ENCODE data around the gene DGKZ.
A peak's percentile ranks its signal among the peaks of the same experiment; 100 is the strongest.

DGKZ gene

GRCh38 chr11:46322759-46323158 lies 24.5 kb upstream of the DGKZ start:
- no peak overlapping the region for H3K4me3 ChIP-seq (ENCODE audit: low read length)
- DNase-seq (ENCODE audit: low read depth, low spot score) = no peak

DNA sequence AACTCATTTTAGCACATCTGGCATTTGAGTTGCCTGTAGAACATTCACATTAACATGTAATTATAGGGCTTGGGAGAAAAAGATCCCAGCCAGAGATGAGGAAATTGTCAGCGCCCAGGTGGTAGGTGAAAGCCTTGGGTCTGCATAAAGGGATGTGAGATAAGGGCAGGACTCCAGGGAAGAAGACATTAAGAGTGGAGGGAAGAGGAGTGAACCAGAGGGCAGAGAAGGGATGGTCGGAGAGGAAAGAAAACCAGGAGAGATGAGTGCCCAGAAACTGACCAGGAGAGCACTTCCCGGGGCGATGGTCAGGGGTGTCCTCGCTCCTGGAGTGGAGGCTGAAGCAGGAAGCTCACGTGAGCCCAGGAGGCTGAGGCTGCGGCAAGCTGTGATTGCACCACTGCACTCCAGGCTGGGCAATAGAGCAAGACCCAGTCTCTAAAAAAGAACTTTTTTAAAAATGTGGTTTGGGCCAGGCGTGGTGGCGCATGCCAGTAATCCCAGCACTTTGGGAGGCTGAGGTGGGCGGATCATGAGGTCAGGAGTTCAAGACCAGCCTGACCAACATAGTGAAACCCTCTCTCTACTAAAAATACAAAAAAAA lies 20.3 kb upstream of the DGKZ start:
- no peak for DNase-seq (ENCODE audit: low read depth, low spot score)
- no peak overlapping the region for H3K4me3 ChIP-seq (ENCODE audit: low read length)

- H3K4me3 ChIP-seq (ENCODE audit: low read length) = no peak overlapping the region
- DNase-seq (ENCODE audit: low read depth, low spot score) = no peak
These were observed 19.4 kb upstream of the DGKZ start for GRCh38 chr11:46327829-46328228.

GRCh38 chr11:46330154-46330553 lies 17.1 kb upstream of the DGKZ start:
- peak overlapping the region; percentile 32 for H3K4me3 ChIP-seq (ENCODE audit: low read length)
- no peak for DNase-seq (ENCODE audit: low read depth, low spot score)

DNA sequence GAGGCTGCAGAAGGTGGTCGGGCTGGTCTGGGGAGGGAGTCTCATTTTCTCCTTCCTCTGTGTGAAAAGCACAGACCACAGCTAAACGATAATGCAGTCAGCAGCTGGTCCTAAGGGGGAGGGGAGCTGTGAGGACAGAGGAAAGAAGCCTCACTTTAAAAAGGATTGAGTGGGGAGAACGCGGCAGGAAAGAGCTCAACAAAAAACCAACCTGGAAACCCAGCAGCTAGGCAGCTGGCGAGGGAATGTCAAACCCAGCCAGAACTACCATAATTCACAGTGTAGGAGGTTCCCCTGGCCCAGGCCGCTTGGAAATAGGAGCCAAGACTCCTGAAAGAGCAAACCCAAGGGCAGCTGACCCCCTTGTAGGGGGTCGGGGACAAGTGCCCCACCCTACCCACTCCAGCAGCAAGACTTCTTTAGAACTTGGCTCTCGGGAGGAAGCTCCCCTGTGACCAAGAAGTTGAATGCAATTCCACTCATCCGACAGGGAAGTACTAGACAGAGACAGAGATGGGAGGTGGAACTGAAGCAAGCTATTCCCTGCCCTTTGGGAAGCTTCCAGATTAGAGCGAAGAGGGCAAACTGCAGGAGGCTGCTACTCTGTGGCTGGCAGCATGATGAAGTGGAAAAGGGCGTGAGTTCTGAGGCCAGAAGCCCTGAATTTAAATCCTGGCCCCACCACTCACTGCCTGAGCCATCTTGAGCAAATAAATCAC lies 16.5 kb upstream of the DGKZ start:
- DNase-seq (ENCODE audit: low read depth, low spot score) = peak; percentile 78
- peak overlapping the region; percentile 32 for H3K4me3 ChIP-seq (ENCODE audit: low read length)

- H3K4me3 ChIP-seq (ENCODE audit: low read length) = peak overlapping the region; percentile 32
- DNase-seq (ENCODE audit: low read depth, low spot score) = peak; percentile 91
These were observed 15.8 kb upstream of the DGKZ start for GRCh38 chr11:46331282-46331984.

GRCh38 chr11:46332093-46332567 lies 15.1 kb upstream of the DGKZ start:
- no peak for DNase-seq (ENCODE audit: low read depth, low spot score)
- peak overlapping the region; percentile 41 for H3K4me3 ChIP-seq (ENCODE audit: low read length)

DNA sequence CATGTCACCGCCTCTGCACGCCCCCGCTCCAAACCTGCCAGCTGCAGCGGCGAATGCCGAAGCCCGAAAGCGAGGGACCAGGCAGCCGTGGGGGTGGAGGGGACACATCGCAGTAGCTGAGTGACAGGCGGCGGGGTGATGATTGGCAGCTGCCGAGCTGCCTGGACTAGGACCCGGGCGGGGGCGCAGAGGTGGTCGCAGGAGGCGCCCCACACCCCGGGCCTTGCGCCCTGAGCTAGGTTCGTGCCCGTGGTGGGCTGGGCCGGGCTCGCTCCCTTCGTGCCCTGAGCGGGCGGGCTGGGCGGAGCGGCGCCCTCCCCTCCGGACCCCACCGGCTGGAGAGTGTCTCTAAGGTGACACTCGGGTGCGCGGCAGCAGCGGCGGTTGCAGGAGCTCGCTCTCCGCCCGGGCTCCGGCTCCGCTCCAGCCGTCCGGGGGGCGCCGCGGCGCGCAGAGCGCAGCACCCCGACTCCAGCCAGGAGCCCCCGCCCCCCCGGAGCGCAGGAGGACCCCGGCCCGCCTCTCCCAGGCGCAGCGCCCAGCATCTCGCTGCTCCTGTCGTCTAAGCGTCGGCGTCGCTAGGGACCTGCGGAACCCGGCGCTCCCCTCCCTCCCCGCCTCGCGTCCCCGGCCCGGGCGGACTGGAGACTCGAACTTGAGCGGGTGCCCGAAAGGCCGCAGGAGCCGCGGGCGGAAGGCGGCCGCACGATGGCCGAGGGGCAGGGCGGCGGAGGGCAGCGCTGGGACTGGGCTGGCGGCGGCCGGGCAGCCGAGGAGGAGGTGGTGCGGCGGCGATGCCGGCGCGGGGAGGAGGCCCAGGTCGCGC lies 14.5 kb upstream of the DGKZ start:
- DNase-seq (ENCODE audit: low read depth, low spot score) = no peak
- peak overlapping the region; percentile 41 for H3K4me3 ChIP-seq (ENCODE audit: low read length)

- DNase-seq (ENCODE audit: low read depth, low spot score) = no peak
- peak overlapping the region; percentile 41 for H3K4me3 ChIP-seq (ENCODE audit: low read length)
These were observed 13.8 kb upstream of the DGKZ start for GRCh38 chr11:46333394-46333947.

GRCh38 chr11:46334211-46334610 lies 13.1 kb upstream of the DGKZ start:
- no peak for DNase-seq (ENCODE audit: low read depth, low spot score)
- no peak overlapping the region for H3K4me3 ChIP-seq (ENCODE audit: low read length)

GRCh38 chr11:46335271-46335670 lies 12.0 kb upstream of the DGKZ start:
- H3K4me3 ChIP-seq (ENCODE audit: low read length) = no peak overlapping the region
- no peak for DNase-seq (ENCODE audit: low read depth, low spot score)

- no peak for DNase-seq (ENCODE audit: low read depth, low spot score)
These were observed 11.2 kb upstream of the DGKZ start for GRCh38 chr11:46335890-46336562.

GRCh38 chr11:46336563-46337180 lies 10.6 kb upstream of the DGKZ start:
- DNase-seq (ENCODE audit: low read depth, low spot score) = peak; percentile 76
- no peak overlapping the region for H3K4me3 ChIP-seq (ENCODE audit: low read length)

More at GRCh38 chr11:46335890-46336562, 11.2 kb upstream of the DGKZ start:
- no peak overlapping the region for H3K4me3 ChIP-seq (ENCODE audit: low read length)

DNA sequence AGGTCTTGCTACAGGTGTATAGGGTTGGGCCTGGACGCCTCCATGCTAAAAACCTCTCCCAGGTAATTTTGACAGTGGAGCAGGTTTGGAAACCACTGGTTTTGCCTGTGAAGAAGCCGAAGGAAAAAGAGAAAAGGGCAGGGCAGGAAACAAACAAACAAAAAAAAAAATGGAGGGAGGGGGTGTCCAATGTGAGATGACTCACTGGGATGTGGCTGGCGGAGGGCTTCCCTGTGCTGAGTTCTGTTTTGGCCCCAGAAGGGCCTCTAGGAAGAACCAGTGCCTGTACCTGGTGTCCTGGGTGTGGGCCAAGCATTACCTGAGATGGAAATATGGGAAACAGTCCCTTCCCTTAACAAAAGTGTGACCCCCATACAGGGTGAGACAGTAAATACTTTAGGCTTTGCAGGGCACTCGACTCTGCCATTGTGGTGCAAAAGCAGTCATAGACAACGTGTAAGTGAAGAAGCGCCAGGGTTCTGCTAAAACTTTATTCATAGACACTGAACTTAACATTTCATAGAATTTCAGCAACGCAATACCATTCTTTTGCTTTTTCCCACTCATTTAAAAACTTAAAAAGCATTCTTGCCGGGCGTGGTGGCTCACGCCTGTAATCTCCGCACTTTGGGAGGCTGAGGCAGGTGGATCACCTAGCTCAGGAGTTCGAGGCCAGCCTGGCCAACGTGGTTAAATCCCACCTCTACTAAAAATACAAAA lies 9.5 kb upstream of the DGKZ start:
- H3K4me3 ChIP-seq (ENCODE audit: low read length) = no peak overlapping the region

GRCh38 chr11:46338636-46338987 lies 8.7 kb upstream of the DGKZ start:
- H3K4me3 ChIP-seq (ENCODE audit: low read length) = no peak overlapping the region
- no peak for DNase-seq (ENCODE audit: low read depth, low spot score)

More for the DNA sequence above, 9.5 kb upstream of the DGKZ start:
- no peak for DNase-seq (ENCODE audit: low read depth, low spot score)

- no peak overlapping the region for H3K4me3 ChIP-seq (ENCODE audit: low read length)
- no peak for DNase-seq (ENCODE audit: low read depth, low spot score)
These were observed 8.1 kb upstream of the DGKZ start for GRCh38 chr11:46338988-46339666.

- no peak overlapping the region for H3K4me3 ChIP-seq (ENCODE audit: low read length)
- no peak for DNase-seq (ENCODE audit: low read depth, low spot score)
These were observed 7.4 kb upstream of the DGKZ start for GRCh38 chr11:46339816-46340215.
